Keratinocyte (primary cell): ENCODE results near the gene RASGEF1B. TPM values are rescaled to one million over a fixed set of nuclear protein-coding genes. Genes with fewer than 3 reads are reported as not detected.

ENCODE experiments used
- DNase-seq: peaks from one replicate; pipeline ENCODE4 v3.0.0-alpha.2; 2011; ENCODE audit warnings: low read depth, missing footprints, low spot score
- FAIRE-seq: peaks from 2 replicates; lab custom pipeline; 2011; peaks lifted over from hg19 to GRCh38; lab: Jason Lieb, UNC
- H2AFZ ChIP-seq: 2 replicates; pipeline ENCODE4 v1.6.0; 2012; ENCODE audit warnings: low read length, control low read depth, inconsistent platforms; ENCODE audit not compliant: control insufficient read depth
- H3K27ac ChIP-seq: 2 replicates; pipeline ENCODE4 v1.5.1; 2011; ENCODE audit warnings: low read length; ENCODE audit not compliant: control insufficient read depth, insufficient read depth
- H3K27me3 ChIP-seq: 3 replicates; pipeline ENCODE4 v1.6.0; 2011; ENCODE audit warnings: low read length; ENCODE audit not compliant: control insufficient read depth, insufficient read depth; ENCODE audit errors: extremely low read depth
- H3K36me3 ChIP-seq, 2 experiments: 2 replicates in 1 of 2; 3 replicates in 1 of 2; pipeline ENCODE4 v1.5.1; 2011; ENCODE audit warnings: low read length in 2 of 2, mild to moderate bottlenecking in 1 of 2; ENCODE audit not compliant: control insufficient read depth in 2 of 2, insufficient read depth in 2 of 2; ENCODE audit errors: extremely low read depth in 1 of 2
- H3K4me1 ChIP-seq: 3 replicates; pipeline ENCODE4 v1.5.1; 2011; ENCODE audit warnings: low read length; ENCODE audit not compliant: control insufficient read depth, insufficient read depth; ENCODE audit errors: extremely low read depth
- H3K4me2 ChIP-seq: 3 replicates; pipeline ENCODE4 v1.6.0; 2011; ENCODE audit warnings: low read depth, low read length; ENCODE audit not compliant: control insufficient read depth, insufficient read depth; ENCODE audit errors: extremely low read depth
- H3K4me3 ChIP-seq, 3 experiments: fragments of 200-600 bp in 1 of 3; sonication (generic) in 1 of 3; 2 replicates in 2 of 3; 3 replicates in 1 of 3; pipeline ENCODE4 v1.5.1; 2011 to 2016; ENCODE audit warnings: low read length in 3 of 3, mild to moderate bottlenecking in 3 of 3, control low read depth in 2 of 3, inconsistent platforms in 1 of 3, low read depth in 1 of 3, mixed read lengths in 1 of 3, mixed run types in 1 of 3, moderate library complexity in 1 of 3; ENCODE audit not compliant: control insufficient read depth in 2 of 3, insufficient read depth in 2 of 3; ENCODE audit errors: extremely low read depth in 1 of 3
- H3K79me2 ChIP-seq: 2 replicates; pipeline ENCODE4 v1.6.0; 2012; ENCODE audit warnings: low read length; ENCODE audit not compliant: control insufficient read depth, insufficient read depth
- H3K9ac ChIP-seq: 3 replicates; pipeline ENCODE4 v1.6.0; 2011; ENCODE audit warnings: low read length; ENCODE audit not compliant: control insufficient read depth, insufficient read depth; ENCODE audit errors: extremely low read depth
- H3K9me1 ChIP-seq: 3 replicates; pipeline ENCODE4 v1.6.0; 2011; ENCODE audit warnings: low read length; ENCODE audit not compliant: control insufficient read depth, insufficient read depth; ENCODE audit errors: extremely low read depth
- H3K9me3 ChIP-seq: 2 replicates; pipeline ENCODE4 v1.5.1; 2012; ENCODE audit warnings: low read depth, low read length; ENCODE audit not compliant: control insufficient read depth
- H4K20me1 ChIP-seq: 3 replicates; pipeline ENCODE4 v1.6.0; 2011; ENCODE audit warnings: low read length; ENCODE audit not compliant: control insufficient read depth, insufficient read depth; ENCODE audit errors: extremely low read depth
- CTCF ChIP-seq, 3 experiments: IDR thresholded peaks in 1 of 3; conservative IDR thresholded peaks in 1 of 3; optimal IDR thresholded peaks in 1 of 3; 2 replicates in 2 of 3; 3 replicates in 1 of 3; pipeline versions ENCODE3 to v1.5.1; 2011; ENCODE audit warnings: low read length in 3 of 3, mild to moderate bottlenecking in 3 of 3, moderate library complexity in 2 of 3, control low read depth in 1 of 3, inconsistent platforms in 1 of 3; ENCODE audit not compliant: insufficient read depth in 2 of 3; ENCODE audit errors: extremely low read depth in 1 of 3
- EZH2 ChIP-seq: IDR thresholded peaks from one replicate; pipeline ENCODE4 v1.6.1; 2012; ENCODE audit warnings: inconsistent platforms, mild to moderate bottlenecking, low read length, moderate library complexity
- dilution Hi-C: fragments of 300-500 bp; cut with MboI; formaldehyde crosslinking; loops from one replicate; pipeline ENCODE4 v1.7.0; 2020; ENCODE audit warnings: low sequenced_read_pairs; ENCODE audit not compliant: extremely low pct_ligation_motif_present
- polyA plus RNA-seq, 5 experiments: library from polyadenylated mRNA; depleted of rRNA in 3 of 5; stranded (reverse) in 3 of 5; stranded (forward) in 1 of 5; unstranded in 1 of 5; fragments of >200 nt; gene quantifications; 1 replicate in 1 of 5; 2 replicates in 3 of 5; 3 replicates in 1 of 5; pipeline versions ENCODE4 v1.2.1 to v1.2.3, GENCODE V29; 2011 to 2012; ENCODE audit warnings: missing spikeins in 2 of 5, low read depth in 1 of 5, low replicate concordance in 1 of 5

Gene RASGEF1B
- polyA plus RNA-seq, 1 donor (not counting 4 experiments of a cell fraction or from before 2014, with no cell fraction given), result 0.68 TPM

- Histone ChIP-seq H4K20me1 (no peaks in the 10 kb centered on the region), H3K27ac (no peak overlapping the region), H3K9ac (no peak overlapping the region), H3K9me1 (no peaks in the 10 kb centered on the region), H3K9me3 (no peaks in the 10 kb centered on the region), H3K4me3 (no peak overlapping the region), H3K4me1 (no peaks in the 10 kb centered on the region), H3K79me2 (no peaks in the 10 kb centered on the region), H3K4me2 (no peak overlapping the region), H3K36me3 (no peaks in the 10 kb centered on the region), H3K27me3 (no peaks in the 10 kb centered on the region), H2AFZ (no peak overlapping the region)
- FAIRE-seq (no peak), DNase-seq (no peak)
- dilution Hi-C loops, result no loop called here
- TF ChIP-seq EZH2, result no peak
- no peak for TF ChIP-seq CTCF (optimal IDR thresholded peaks at IDR 0.05 in 1 of 3, IDR thresholded peaks at IDR 0.05 in 1 of 3, conservative IDR thresholded peaks at IDR 0.05 in 1 of 3; ENCODE audit: extremely low read depth in 1 of 3, insufficient read depth in 2 of 3, low read length in 3 of 3)
These were observed 82.0 kb downstream of the RASGEF1B start for GRCh38 chr4:81389720-81390119.

- no peak for DNase-seq
- Histone ChIP-seq H3K79me2 (no peaks in the 10 kb centered on the region), H3K9me3 (no peaks in the 10 kb centered on the region), H3K27me3 (no peaks in the 10 kb centered on the region), H3K4me1 (no peaks in the 10 kb centered on the region), H3K9ac (no peak overlapping the region), H2AFZ (no peak overlapping the region), H3K9me1 (no peaks in the 10 kb centered on the region), H3K27ac (no peak overlapping the region), H4K20me1 (no peaks in the 10 kb centered on the region), H3K4me2 (no peak overlapping the region), H3K4me3 (no peak overlapping the region), H3K36me3 (no peaks in the 10 kb centered on the region)
- TF ChIP-seq CTCF (optimal IDR thresholded peaks at IDR 0.05 in 1 of 3, IDR thresholded peaks at IDR 0.05 in 1 of 3, conservative IDR thresholded peaks at IDR 0.05 in 1 of 3; ENCODE audit: extremely low read depth in 1 of 3, insufficient read depth in 2 of 3, low read length in 3 of 3) (no peak), EZH2 (no peak)
- dilution Hi-C loops, result no loop called here
- no peak for FAIRE-seq
These were observed 91.3 kb downstream of the RASGEF1B start for GRCh38 chr4:81380437-81380836.
